Colonic mucosa (tissue), 4 donors: ENCODE results near the gene PARVG. TPM values are rescaled to one million over a fixed set of nuclear protein-coding genes. Genes with fewer than 3 reads are reported as not detected.

ENCODE experiments used
- DNase-seq: peaks from one replicate; pipeline ENCODE4 v3.0.0-alpha.2; 2020
- H3K27ac ChIP-seq: fragments of 200-600 bp; one replicate; pipeline ENCODE4 v1.8.0; 2021
- H3K27me3 ChIP-seq: fragments of 200-600 bp; one replicate; pipeline ENCODE4 v1.8.0; 2021
- H3K36me3 ChIP-seq: fragments of 200-600 bp; one replicate; pipeline ENCODE4 v1.8.0; 2021
- H3K4me1 ChIP-seq: fragments of 200-600 bp; one replicate; pipeline ENCODE4 v1.8.0; 2021; ENCODE audit warnings: mild to moderate bottlenecking
- H3K4me3 ChIP-seq: fragments of 200-600 bp; one replicate; pipeline ENCODE4 v1.8.0; 2021
- H3K9ac ChIP-seq, 2 donors: one replicate each; pipeline ENCODE4 v1.7.0; 2013; ENCODE audit warnings: control low read depth in 2 of 2, low read depth in 2 of 2, low read length in 2 of 2
- H3K9me3 ChIP-seq: fragments of 200-600 bp; one replicate; pipeline ENCODE4 v1.8.0; 2021
- intact Hi-C: fragments of 100-400 bp; cut with DNase I; formaldehyde crosslinking; loops from one replicate; pipeline ENCODE4 v1.14.1; 2022
- total RNA-seq, 2 donors: library from RNA; stranded (reverse); fragmentation: NEBNext Ultra II Directional in 1 of 2; extraction: Animal tissue kit (Norgen Biotek cat#: 25700) in 1 of 2; gene quantifications; one replicate each; pipeline ENCODE4 v1.2.1, GENCODE V29; 2021
- TF ChIP-seq, protein P1 (sequence below): fragments of 200-600 bp; IDR thresholded peaks from one replicate; pipeline ENCODE4 v1.8.0; 2022; ENCODE audit warnings: antibody characterized with exemption, mild to moderate bottlenecking
- donor health status: healthy.
- donor health status: DM: no; HTN: no; CAD: no.
- donor health status: DM: no; HTN: no; CAD: no.

The PARVG gene
- total RNA-seq, 2 donors from 2014 or later = 2.4 to 4.1 TPM

DNA sequence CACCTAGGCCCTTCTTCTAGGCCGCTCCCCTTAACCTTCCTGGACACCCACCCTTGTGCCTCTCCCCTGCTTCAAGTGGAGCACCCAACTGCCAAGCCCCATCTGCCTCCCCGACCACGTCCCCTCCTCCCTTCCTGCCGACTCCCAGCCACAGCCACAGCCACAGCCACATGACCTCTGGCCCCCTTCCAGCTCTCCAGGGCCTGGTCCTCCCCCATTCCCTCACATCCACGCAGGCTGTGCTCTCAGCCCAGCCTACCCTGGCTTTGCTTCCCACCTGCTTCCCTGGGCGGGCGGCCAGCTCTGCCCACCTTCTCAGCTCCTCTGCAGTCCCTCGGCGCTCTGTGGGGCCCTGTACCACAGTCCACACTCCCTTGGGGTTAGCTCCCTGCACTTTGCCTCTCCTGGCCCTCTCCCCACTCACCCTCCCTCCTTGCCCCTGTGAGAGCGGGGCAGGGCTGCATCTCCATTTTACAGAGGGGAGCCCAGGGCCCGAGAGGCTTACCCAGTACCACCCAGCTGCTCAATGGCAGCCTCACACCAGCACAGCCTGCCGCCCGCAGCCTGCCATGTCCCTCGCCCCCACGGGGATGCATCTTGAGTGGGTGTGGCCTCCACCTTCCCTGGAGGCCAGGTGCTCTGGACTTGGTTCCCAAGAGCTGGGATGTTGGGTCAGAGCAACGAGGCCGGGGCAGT lies 20.3 kb downstream of the PARVG start:
- H3K27ac ChIP-seq = no peak overlapping the region
- no peak overlapping the region for H3K9ac ChIP-seq
- H3K9me3 ChIP-seq = no peaks in the 10 kb centered on the region
- DNase-seq = no peak
- no peaks in the 10 kb centered on the region for H3K36me3 ChIP-seq
- H3K27me3 ChIP-seq = no peaks in the 10 kb centered on the region
- intact Hi-C loops = no loop called here
- no peak overlapping the region for H3K4me3 ChIP-seq
- H3K4me1 ChIP-seq = no peaks in the 10 kb centered on the region
- TF ChIP-seq, protein P1, sequence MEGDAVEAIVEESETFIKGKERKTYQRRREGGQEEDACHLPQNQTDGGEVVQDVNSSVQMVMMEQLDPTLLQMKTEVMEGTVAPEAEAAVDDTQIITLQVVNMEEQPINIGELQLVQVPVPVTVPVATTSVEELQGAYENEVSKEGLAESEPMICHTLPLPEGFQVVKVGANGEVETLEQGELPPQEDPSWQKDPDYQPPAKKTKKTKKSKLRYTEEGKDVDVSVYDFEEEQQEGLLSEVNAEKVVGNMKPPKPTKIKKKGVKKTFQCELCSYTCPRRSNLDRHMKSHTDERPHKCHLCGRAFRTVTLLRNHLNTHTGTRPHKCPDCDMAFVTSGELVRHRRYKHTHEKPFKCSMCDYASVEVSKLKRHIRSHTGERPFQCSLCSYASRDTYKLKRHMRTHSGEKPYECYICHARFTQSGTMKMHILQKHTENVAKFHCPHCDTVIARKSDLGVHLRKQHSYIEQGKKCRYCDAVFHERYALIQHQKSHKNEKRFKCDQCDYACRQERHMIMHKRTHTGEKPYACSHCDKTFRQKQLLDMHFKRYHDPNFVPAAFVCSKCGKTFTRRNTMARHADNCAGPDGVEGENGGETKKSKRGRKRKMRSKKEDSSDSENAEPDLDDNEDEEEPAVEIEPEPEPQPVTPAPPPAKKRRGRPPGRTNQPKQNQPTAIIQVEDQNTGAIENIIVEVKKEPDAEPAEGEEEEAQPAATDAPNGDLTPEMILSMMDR = no peak

- H3K4me1 ChIP-seq = no peaks in the 10 kb centered on the region
- no peak overlapping the region for H3K27ac ChIP-seq
- no peak overlapping the region for H3K4me3 ChIP-seq
- intact Hi-C loops = no loop called here
- no peak overlapping the region for H3K9ac ChIP-seq
- TF ChIP-seq, protein P1 = no peak
- no peaks in the 10 kb centered on the region for H3K9me3 ChIP-seq
- H3K27me3 ChIP-seq = no peaks in the 10 kb centered on the region
- no peaks in the 10 kb centered on the region for H3K36me3 ChIP-seq
- DNase-seq = no peak
Observed at GRCh38 chr22:44201665-44202064, 20.9 kb downstream of the PARVG start.

DNA sequence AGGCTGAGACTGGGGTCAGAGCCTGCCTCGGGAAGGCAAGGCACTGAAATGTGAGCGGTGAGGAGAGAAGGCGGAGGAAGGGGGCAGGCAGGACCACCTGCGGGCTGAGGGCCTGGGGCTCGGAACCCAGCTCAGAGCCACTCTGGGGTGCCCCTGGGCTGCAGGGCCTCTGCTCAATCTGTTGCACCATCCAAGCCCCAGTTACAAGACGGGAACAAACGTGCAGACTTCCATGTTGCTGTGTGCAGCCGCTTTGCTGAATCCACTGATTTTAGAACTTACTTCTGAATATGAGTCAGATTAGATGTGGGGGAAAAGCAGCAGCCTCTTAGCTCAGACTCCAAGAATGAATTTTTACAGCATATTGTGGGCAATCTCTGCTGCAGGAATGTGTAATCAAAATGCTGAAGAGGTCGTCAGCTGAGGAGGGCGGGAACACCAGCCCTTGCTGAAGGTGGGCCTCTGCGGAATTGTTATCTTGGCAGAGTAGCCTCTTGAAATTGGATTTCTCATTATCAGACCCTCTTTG lies 21.6 kb downstream of the PARVG start:
- no peaks in the 10 kb centered on the region for H3K27me3 ChIP-seq
- H3K9me3 ChIP-seq = no peaks in the 10 kb centered on the region
- TF ChIP-seq, protein P1 = no peak
- H3K4me3 ChIP-seq = no peak overlapping the region
- intact Hi-C loops = no loop called here
- no peak overlapping the region for H3K9ac ChIP-seq
- H3K4me1 ChIP-seq = no peaks in the 10 kb centered on the region
- DNase-seq = no peak
- no peaks in the 10 kb centered on the region for H3K36me3 ChIP-seq
- no peak overlapping the region for H3K27ac ChIP-seq

DNA sequence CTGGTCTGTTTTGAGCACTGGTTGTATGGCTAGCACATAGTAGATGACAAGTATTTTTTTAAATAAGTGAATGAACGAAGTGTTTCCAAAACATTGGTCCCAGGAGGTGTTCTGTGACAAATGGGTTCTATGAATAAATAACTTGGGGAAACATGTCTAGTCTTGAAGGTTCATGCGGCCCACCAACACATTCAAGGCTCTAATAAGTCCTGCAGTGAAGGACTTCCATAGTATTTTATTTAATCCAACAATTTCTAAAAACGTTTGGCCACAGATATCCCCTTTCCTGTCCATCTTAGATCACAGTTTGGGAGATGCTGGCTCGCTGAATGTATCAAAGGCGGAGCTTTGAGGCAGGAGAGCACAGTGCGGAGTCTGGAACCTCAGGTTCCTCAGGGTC lies 22.5 kb downstream of the PARVG start:
- H3K27ac ChIP-seq = no peak overlapping the region
- intact Hi-C loops = no loop called here
- no peaks in the 10 kb centered on the region for H3K9me3 ChIP-seq
- H3K4me1 ChIP-seq = no peaks in the 10 kb centered on the region
- no peak overlapping the region for H3K9ac ChIP-seq
- no peak for DNase-seq
- H3K4me3 ChIP-seq = no peak overlapping the region
- TF ChIP-seq, protein P1 = no peak
- H3K27me3 ChIP-seq = no peaks in the 10 kb centered on the region
- no peaks in the 10 kb centered on the region for H3K36me3 ChIP-seq

DNA sequence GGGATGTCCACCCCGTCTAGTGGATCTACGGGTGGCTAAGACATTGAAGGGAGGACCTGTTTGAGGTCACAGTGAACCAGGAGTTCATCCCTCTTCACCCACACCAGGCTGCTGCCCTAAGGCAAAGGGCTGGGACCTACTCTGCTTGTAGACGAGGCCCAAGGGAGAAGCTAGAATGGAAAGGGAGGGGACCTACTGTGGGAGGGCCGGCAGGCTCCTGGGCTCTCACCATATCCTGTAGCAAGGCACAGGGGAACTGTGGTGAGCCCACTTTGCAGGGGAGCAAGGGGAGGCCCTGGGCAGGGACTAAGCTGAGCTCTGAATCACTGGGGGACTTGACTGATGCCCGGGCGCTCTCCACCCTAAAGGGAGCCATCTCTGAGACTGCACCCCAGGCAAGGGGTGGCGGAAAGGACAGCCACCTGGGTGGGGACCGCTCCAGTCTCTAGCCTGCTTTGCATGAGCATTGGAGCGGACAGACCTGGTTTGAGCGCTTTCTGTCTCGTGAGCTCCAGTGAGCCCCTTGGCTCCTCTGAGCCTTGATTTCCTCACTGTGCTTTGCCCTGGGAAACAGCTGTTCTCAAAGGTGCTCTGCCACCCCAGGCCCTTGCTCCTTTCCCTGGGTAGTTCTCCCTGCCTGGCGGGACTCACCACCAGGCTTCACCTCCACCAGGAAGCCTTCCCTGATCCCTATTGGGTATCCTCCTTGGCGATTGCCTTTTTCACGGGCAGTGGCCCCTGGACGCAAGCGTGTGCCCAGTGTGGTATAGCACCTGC lies 24.2 kb downstream of the PARVG start:
- H3K4me1 ChIP-seq = no peaks in the 10 kb centered on the region
- no peak for DNase-seq
- H3K4me3 ChIP-seq = no peak overlapping the region
- H3K9me3 ChIP-seq = no peaks in the 10 kb centered on the region
- H3K36me3 ChIP-seq = no peaks in the 10 kb centered on the region
- no peak overlapping the region for H3K27ac ChIP-seq
- no peaks in the 10 kb centered on the region for H3K27me3 ChIP-seq
- no peak overlapping the region for H3K9ac ChIP-seq
- intact Hi-C loops = no loop called here
- TF ChIP-seq, protein P1 = no peak
